K562 (cell line): ENCODE data around the gene ANKLE2. TPM values are rescaled to one million over a fixed set of nuclear protein-coding genes. Genes with fewer than 3 reads are reported as not detected.
A peak's percentile ranks its signal among the peaks of the same experiment; 100 is the strongest.

ENCODE experiments used
- ATAC-seq: fragments of 200-7000 bp; cut with Tn5 transposase; 3 replicates; pipeline ENCODE4 v1.9.1; 2020; ENCODE audit warnings: moderate library complexity
- BruUV-seq: library from RNA; stranded (reverse); fragments of 400-500 nt; replicated peaks from 2 replicates; lab custom pipeline; 2021; lab: Mats Ljungman, UMichigan
- CTCF ChIA-PET: fragments of 300-600 bp; formaldehyde crosslinking; extraction: SDS; loops from one replicate; lab custom pipeline; 2021; ENCODE audit warnings: low intra/inter-chr PET ratio; lab: Yijun Ruan, JAX
- POLR2A ChIA-PET: fragments of 300-600, 350-650 bp; sonication (Branson Sonifier 250); formaldehyde crosslinking; extraction: SDS; loops from one replicate; lab custom pipeline; 2021; ENCODE audit warnings: antibody characterized with exemption, inconsistent platforms; lab: Yijun Ruan, JAX
- DNase-seq, 4 experiments: peaks; one replicate each; pipeline versions ENCODE4 v3.0.0 to v3.0.0-alpha.2; 2011 to 2018; ENCODE audit warnings: low spot score in 3 of 4, mixed read lengths in 3 of 4; ENCODE audit errors: extremely low read depth in 1 of 4
- FAIRE-seq: peaks from 2 replicates; lab custom pipeline; 2011; peaks lifted over from hg19 to GRCh38; lab: Jason Lieb, UNC
- H2AFZ ChIP-seq: 2 replicates; pipeline ENCODE4 v1.6.0; 2011; ENCODE audit warnings: low read depth, low read length, control low read depth, inconsistent platforms
- H3K27ac ChIP-seq: fragments of 200-600 bp; 3 replicates; pipeline ENCODE4 v1.8.0; 2011; ENCODE audit warnings: low read depth, mild to moderate bottlenecking, control low read depth, inconsistent platforms, low read length, moderate library complexity, mixed read lengths; ENCODE audit errors: extremely low read depth
- H3K27me3 ChIP-seq, 2 experiments: fragments of 300-600 bp in 1 of 2; 2 replicates in 1 of 2; 3 replicates in 1 of 2; pipeline versions ENCODE4 v1.6.0 to v1.8.0; 2011; ENCODE audit warnings: inconsistent platforms in 2 of 2, low read length in 2 of 2, mild to moderate bottlenecking in 1 of 2, mixed read lengths in 1 of 2, moderate library complexity in 1 of 2; ENCODE audit not compliant: control insufficient read depth in 2 of 2, insufficient read depth in 2 of 2
- H3K36me3 ChIP-seq: fragments of 300-600 bp; 3 replicates; pipeline ENCODE4 v1.8.0; 2011; ENCODE audit warnings: mild to moderate bottlenecking, low read length, inconsistent platforms; ENCODE audit not compliant: control insufficient read depth, insufficient read depth
- H3K4me1 ChIP-seq, 2 experiments: fragments of 200-600 bp in 1 of 2; replicated peaks in 1 of 2; 2 replicates in 1 of 2; 3 replicates in 1 of 2; pipeline versions ENCODE4 v1.5.1 to v1.8.0; 2011; ENCODE audit warnings: inconsistent platforms in 2 of 2, low read length in 2 of 2, mild to moderate bottlenecking in 1 of 2, mixed read lengths in 1 of 2, moderate library complexity in 1 of 2; ENCODE audit not compliant: control insufficient read depth in 2 of 2, insufficient read depth in 2 of 2
- H3K4me2 ChIP-seq: 2 replicates; pipeline ENCODE4 v1.6.1; 2011; ENCODE audit warnings: low read length, control low read depth, inconsistent platforms, mixed read lengths; ENCODE audit not compliant: insufficient read depth
- H3K4me3 ChIP-seq: fragments of 200-600 bp; sonication (generic), shearing (Covaris generic); 2 replicates; pipeline ENCODE4 v1.5.1; 2016; ENCODE audit warnings: control low read depth, inconsistent platforms
- H3K79me2 ChIP-seq: fragments of 200-600 bp; 3 replicates; pipeline ENCODE4 v1.8.0; 2011; ENCODE audit warnings: low read length, inconsistent platforms; ENCODE audit not compliant: control insufficient read depth, insufficient read depth
- H3K9ac ChIP-seq, 2 experiments: 2 replicates each; pipeline versions ENCODE4 v1.6.0 to v1.6.1; 2011; ENCODE audit warnings: low read depth in 2 of 2, low read length in 2 of 2, control low read depth in 1 of 2, inconsistent platforms in 1 of 2, mild to moderate bottlenecking in 1 of 2, mixed read lengths in 1 of 2; ENCODE audit not compliant: insufficient read depth in 1 of 2
- H3K9me1 ChIP-seq: one replicate; pipeline ENCODE4 v1.6.0; 2011; ENCODE audit warnings: inconsistent platforms, mild to moderate bottlenecking, low read length, moderate library complexity; ENCODE audit not compliant: control insufficient read depth, insufficient read depth
- H3K9me3 ChIP-seq: replicated peaks from 2 replicates; pipeline ENCODE4 v1.5.1; 2011; ENCODE audit warnings: low read depth, low read length, inconsistent platforms; ENCODE audit not compliant: control insufficient read depth, insufficient read depth
- H4K20me1 ChIP-seq: replicated peaks from 2 replicates; pipeline ENCODE4 v1.6.1; 2011; ENCODE audit warnings: low read length, inconsistent platforms, mixed read lengths; ENCODE audit not compliant: control insufficient read depth, insufficient read depth
- HNRNPLL ChIP-seq: fragments of 200-400 bp; formaldehyde crosslinking; IDR thresholded peaks from 2 replicates; pipeline ENCODE4 v1.6.1; 2017; ENCODE audit warnings: low read length, low read depth, mild to moderate bottlenecking; ENCODE audit not compliant: poor library complexity, severe bottlenecking
- KHSRP ChIP-seq: fragments of 450-650 bp; IDR thresholded peaks from 2 replicates; pipeline ENCODE4 v1.6.1; 2017
- LEF1 ChIP-seq: fragments of 450-650 bp; IDR thresholded peaks from 2 replicates; pipeline ENCODE4 v1.6.1; 2016; ENCODE audit warnings: mild to moderate bottlenecking
- MYC ChIP-seq, 2 experiments: fragments of 250-450 bp in 1 of 2; sonication (Bioruptor Pico) in 1 of 2; IDR thresholded peaks; 2 replicates each; pipeline versions ENCODE4 v1.5.1 to v1.6.1; 2012 to 2021; ENCODE audit warnings: low read depth in 2 of 2, borderline replicate concordance in 1 of 2, improper control_type of control experiment in 1 of 2, low read length in 1 of 2, mild to moderate bottlenecking in 1 of 2, moderate library complexity in 1 of 2
- PHB ChIP-seq: fragments of 250-450 bp; sonication (Bioruptor Pico); IDR thresholded peaks from 2 replicates; pipeline ENCODE4 v1.5.0; 2021
- PHF20 ChIP-seq: fragments of 450-650 bp; IDR thresholded peaks from 2 replicates; pipeline ENCODE4 v1.6.1; 2018; ENCODE audit not compliant: partially characterized antibody
- PURB ChIP-seq: sonication (generic); formaldehyde crosslinking; IDR thresholded peaks from 2 replicates; pipeline ENCODE4 v1.9.0; 2021; ENCODE audit warnings: low read depth, mild to moderate bottlenecking, missing genetic modification reagents
- RBBP5 ChIP-seq: fragments of 200-600 bp; sonication (generic); IDR thresholded peaks from 2 replicates; pipeline ENCODE4 v1.6.1; 2012; ENCODE audit warnings: borderline replicate concordance, mild to moderate bottlenecking, low read length, control low read depth, inconsistent platforms; ENCODE audit not compliant: insufficient read depth, poor library complexity, severe bottlenecking
- RHOXF2B ChIP-seq: fragments of 250-450 bp; sonication (Bioruptor Pico); conservative IDR thresholded peaks from 2 replicates; pipeline ENCODE4 v1.5.1; 2021
- SIRT6 ChIP-seq: IDR thresholded peaks from one replicate; pipeline ENCODE4 v1.6.1; 2012; ENCODE audit warnings: low read depth, mild to moderate bottlenecking, control low read depth, inconsistent platforms, low read length, moderate library complexity
- SNAPC5 ChIP-seq: fragments of 250-450 bp; sonication (Bioruptor Pico); IDR thresholded peaks from 2 replicates; pipeline ENCODE4 v1.8.0; 2021; ENCODE audit warnings: moderate library complexity, mild to moderate bottlenecking, inconsistent platforms
- SREBF1 ChIP-seq: fragments of 150-350 bp; IDR thresholded peaks from 2 replicates; pipeline ENCODE4 v1.6.1; 2014; ENCODE audit warnings: antibody characterized with exemption, low read depth, low read length, borderline replicate concordance
- ZNF174 ChIP-seq: fragments of 250-450 bp; sonication (Bioruptor Pico); IDR thresholded peaks from 2 replicates; pipeline ENCODE4 v1.4.0; 2020; ENCODE audit warnings: mild to moderate bottlenecking
- ZNF324 ChIP-seq: fragments of 250-450 bp; sonication (Bioruptor Pico); IDR thresholded peaks from 2 replicates; pipeline ENCODE4 v1.4.0; 2020; ENCODE audit warnings: mild to moderate bottlenecking
- WGBS: fragments of 100-300 bp; shearing (Covaris generic); methylation state at CpG from one replicate; pipeline ENCODE4 v1.1.6; 2016; ENCODE audit warnings: low coverage, mixed read lengths; ENCODE audit not compliant: insufficient coverage; ENCODE audit errors: missing lambda C conversion rate; 5-methylcytosine and 5-hydroxymethylcytosine counted together
- in situ Hi-C: fragments of 300-500 bp; cut with MboI; formaldehyde crosslinking; loops from 4 replicates; pipeline ENCODE4 v1.15.0; 2018; ENCODE audit warnings: inconsistent platforms, mixed read lengths
- intact Hi-C: fragments of 100-400 bp; cut with micrococcal nuclease; formaldehyde crosslinking; loops from 2 replicates; pipeline ENCODE4 v1.14.2; 2022
- polyA plus RNA-seq, 8 experiments: library from polyadenylated mRNA; depleted of rRNA in 4 of 8; stranded (reverse) in 5 of 8; unstranded in 3 of 8; fragments of >200 nt; fragmentation: Nextera tagmentation in 2 of 8; fragmentation: Illumina TruSeq in 1 of 8; extraction: Ambion mirVana in 2 of 8; extraction: Trizol in 1 of 8; gene quantifications; 2 replicates each; pipeline versions ENCODE4 v1.2.1 to v1.2.3, GENCODE V29; 2011 to 2014; ENCODE audit warnings: inconsistent platforms in 1 of 8, missing spikeins in 1 of 8
- total RNA-seq, 7 experiments: library from RNA; depleted of rRNA in 6 of 7; stranded (reverse); fragments of >200 nt in 6 of 7; fragmentation: Illumina TruSeq in 2 of 7; extraction: Trizol in 2 of 7; gene quantifications; 2 replicates each; pipeline versions ENCODE4 v1.2.1 to v1.2.3, GENCODE V29; 2011 to 2021; ENCODE audit warnings: low replicate concordance in 1 of 7

ANKLE2 gene
- total and polyA plus RNA-seq, 9 of the 15 experiments (the other 6 are each of a cell fraction or from before 2014, with no cell fraction given): 3.2 to 57.7 (median 45.6) TPM

GRCh38 chr12:132713123-132713522, 48.5 kb downstream of the ANKLE2 start:
- no peak for DNase-seq
- Histone ChIP-seq H3K79me2 (peaks cover 53% of the 10 kb centered on the region), H3K27ac (peak overlapping the region; percentile 28; the same call in 1 of the 3 replicates), H3K4me1 (peaks cover 2 to 25% of the 10 kb centered on the region in 2 experiments; a peak in 4 of 5 replicates), H3K9me1 (no peaks in the 10 kb centered on the region), H3K4me2 (no peak overlapping the region), H4K20me1 (no peaks in the 10 kb centered on the region), H3K27me3 (no peaks in the 10 kb centered on the region), H3K9ac (peak overlapping the region in 1 of 2 experiments; percentile 33; a peak in 1 of 4 replicates), H3K36me3 (peaks cover 48% of the 10 kb centered on the region), H3K9me3 (no peaks in the 10 kb centered on the region), H3K4me3 (no peak overlapping the region), H2AFZ (no peak overlapping the region)
- no peak for FAIRE-seq
- intact Hi-C loops: no loop called here
- CTCF ChIA-PET: no interaction called here
- in situ Hi-C loops: no loop called here
- 90% methylated on average over 2 of the region's 2 CpGs for WGBS
- TF ChIP-seq ZNF174 (CRISPR knock-in tag): no peak
- TF ChIP-seq LEF1: no peak
- TF ChIP-seq RBBP5: no peak
- TF ChIP-seq ZNF324 (CRISPR knock-in tag): no peak
- no peak for TF ChIP-seq SREBF1
- TF ChIP-seq SNAPC5 (CRISPR knock-in tag): no peak
- no peak for TF ChIP-seq PURB (CRISPR knock-in tag)
- no peak for TF ChIP-seq MYC (IDR thresholded peaks at IDR 0.05; ENCODE audit: low read depth, low read length)
- no peak for TF ChIP-seq MYC (CRISPR knock-in tag; IDR thresholded peaks at IDR 0.05; ENCODE audit: borderline replicate concordance, low read depth)
- TF ChIP-seq PHF20: no peak
- TF ChIP-seq RHOXF2B (CRISPR knock-in tag): no peak
- TF ChIP-seq HNRNPLL: no peak
- no peak for TF ChIP-seq SIRT6
- TF ChIP-seq PHB (CRISPR knock-in tag): no peak
- no peak for TF ChIP-seq KHSRP
- no peak for ATAC-seq
- POLR2A ChIA-PET: no interaction called here
- BruUV-seq: no TSS peak
